OCI-LY7 (cell line): ENCODE data around the gene CLEC3B. TPM values are rescaled to one million over a fixed set of nuclear protein-coding genes. Genes with fewer than 3 reads are reported as not detected.

Experiments used
- BruUV-seq: library from RNA; stranded (reverse); fragments of 400-500 nt; replicated peaks from 2 replicates; lab custom pipeline; 2021; lab: Mats Ljungman, UMichigan
- CTCF ChIA-PET: fragments of 300-600 bp; sonication (Branson Sonifier 250); formaldehyde crosslinking; loops from one replicate; lab custom pipeline; 2022; ENCODE audit warnings: antibody characterized with exemption; ENCODE audit not compliant: unreplicated experiment; lab: Charles Lee
- POLR2A ChIA-PET: fragments of 300-600 bp; sonication (Branson Sonifier 250); formaldehyde crosslinking; loops from one replicate; lab custom pipeline; 2022; ENCODE audit warnings: antibody characterized with exemption; lab: Charles Lee
- DNase-seq: peaks from one replicate; pipeline ENCODE4 v3.0.0-alpha.2; 2015; ENCODE audit warnings: low spot score
- H2AFZ ChIP-seq: fragments of 200-600 bp; sonication (generic), shearing (Covaris generic); 2 replicates; pipeline ENCODE4 v1.6.1; 2014; ENCODE audit warnings: mild to moderate bottlenecking, antibody characterized with exemption, low read length, moderate library complexity
- H3K27ac ChIP-seq: fragments of 200-600 bp; sonication (generic); 2 replicates; pipeline ENCODE4 v1.5.1; 2014; ENCODE audit warnings: mixed run types, low read depth, mild to moderate bottlenecking, moderate library complexity, low read length, inconsistent platforms; ENCODE audit not compliant: poor library complexity, severe bottlenecking
- H3K36me3 ChIP-seq: fragments of 200-600 bp; sonication (generic); 2 replicates; pipeline ENCODE4 v1.6.1; 2014; ENCODE audit warnings: mild to moderate bottlenecking, antibody characterized with exemption, low read length, moderate library complexity, mixed read lengths; ENCODE audit not compliant: insufficient read depth
- H3K4me1 ChIP-seq: fragments of 200-600 bp; sonication (generic); 2 replicates; pipeline ENCODE4 v1.5.1; 2014; ENCODE audit warnings: mild to moderate bottlenecking, low read length; ENCODE audit not compliant: insufficient read depth, poor library complexity, severe bottlenecking
- H3K4me2 ChIP-seq: fragments of 200-600 bp; sonication (generic); 2 replicates; pipeline ENCODE4 v1.6.1; 2014; ENCODE audit warnings: mild to moderate bottlenecking, low read length
- H3K4me3 ChIP-seq: fragments of 200-600 bp; sonication (generic); 2 replicates; pipeline ENCODE4 v1.5.1; 2014; ENCODE audit warnings: mild to moderate bottlenecking, low read depth, low read length; ENCODE audit not compliant: poor library complexity, severe bottlenecking
- H3K79me2 ChIP-seq: fragments of 200-600 bp; sonication (generic); 2 replicates; pipeline ENCODE4 v1.6.1; 2016; ENCODE audit warnings: low read depth, mild to moderate bottlenecking, low read length, moderate library complexity, mixed read lengths; ENCODE audit not compliant: insufficient read depth
- H3K9me2 ChIP-seq: fragments of 200-600 bp; sonication (generic); 2 replicates; pipeline ENCODE4 v1.6.1; 2016; ENCODE audit warnings: mild to moderate bottlenecking, low read length, mixed read lengths; ENCODE audit not compliant: insufficient read depth
- H3K9me3 ChIP-seq: fragments of 200-600 bp; sonication (generic); 2 replicates; pipeline ENCODE4 v1.6.1; 2014; ENCODE audit warnings: mild to moderate bottlenecking, mixed run types, low read length, mixed read lengths
- H4K20me1 ChIP-seq: fragments of 200-600 bp; sonication (generic); 2 replicates; pipeline ENCODE4 v1.6.1; 2014; ENCODE audit warnings: mild to moderate bottlenecking, antibody characterized with exemption, low read length, moderate library complexity, mixed read lengths; ENCODE audit not compliant: insufficient read depth
- CTCF ChIP-seq: fragments of 200-600 bp; sonication (generic); conservative IDR thresholded peaks from 2 replicates; pipeline ENCODE4 v1.5.1; 2014; ENCODE audit warnings: mild to moderate bottlenecking, antibody characterized with exemption, low read length, moderate library complexity, mixed read lengths
- EZH2phosphoT487 ChIP-seq: fragments of 200-600 bp; sonication (generic); IDR thresholded peaks from 2 replicates; pipeline ENCODE4 v1.6.1; 2018; ENCODE audit warnings: low read depth, borderline replicate concordance, mild to moderate bottlenecking, mixed run types, antibody characterized with exemption, low read length, moderate library complexity, mixed read lengths
- intact Hi-C: fragments of 100-400 bp; cut with micrococcal nuclease; formaldehyde crosslinking; loops from one replicate; pipeline ENCODE4 v1.10.0; 2022; ENCODE audit not compliant: unreplicated experiment
- total RNA-seq, 2 experiments: library from RNA; depleted of rRNA in 1 of 2; stranded (reverse); fragments of >200 nt in 1 of 2; shearing (Covaris generic) in 1 of 2; gene quantifications; 2 replicates each; pipeline ENCODE4 v1.2.3, GENCODE V29; 2014 to 2022

CLEC3B gene
- total RNA-seq, 2 experiments from 2014 or later: 1.3 TPM; not detected in 1

GRCh38 chr3:45016916-45017315 is 9.2 kb upstream of the CLEC3B start:
- Histone ChIP-seq H3K4me2 (no peak overlapping the region), H3K9me3 (no peaks in the 10 kb centered on the region), H2AFZ (no peak overlapping the region), H3K79me2 (no peaks in the 10 kb centered on the region), H3K27ac (no peak overlapping the region), H3K4me3 (no peak overlapping the region), H3K36me3 (peaks cover 35% of the 10 kb centered on the region), H4K20me1 (no peaks in the 10 kb centered on the region), H3K4me1 (peaks cover 4% of the 10 kb centered on the region), H3K9me2 (no peaks in the 10 kb centered on the region)
- no TSS peak for BruUV-seq
- ChIA-PET CTCF (interaction anchor here (1.5 kb wide), 1 partner anchor 25 kb away, joined by 5 read pairs; no protein-coding TSS in a partner anchor), POLR2A (interaction anchor here (0.7 kb wide), 1 partner anchor 8 kb away, joined by 3 read pairs; no protein-coding TSS in a partner anchor)
- DNase-seq: no peak
- TF ChIP-seq EZH2phosphoT487 (no peak), CTCF (no peak)
- intact Hi-C loops: no loop called here

GRCh38 chr3:45017821-45018220 is 8.3 kb upstream of the CLEC3B start:
- BruUV-seq: no TSS peak
- no peak for TF ChIP-seq EZH2phosphoT487
- no peak for TF ChIP-seq CTCF

GRCh38 chr3:45020534-45020933 is 5.6 kb upstream of the CLEC3B start:
- no peak for DNase-seq
- Histone ChIP-seq H3K36me3 (peaks cover 3% of the 10 kb centered on the region; the same call in 1 of the 2 replicates), H3K79me2 (no peaks in the 10 kb centered on the region), H3K4me3 (no peak overlapping the region), H3K4me1 (no peaks in the 10 kb centered on the region), H3K4me2 (no peak overlapping the region), H3K9me2 (no peaks in the 10 kb centered on the region), H3K27ac (no peak overlapping the region), H4K20me1 (no peaks in the 10 kb centered on the region), H3K9me3 (no peaks in the 10 kb centered on the region), H2AFZ (no peak overlapping the region)
- BruUV-seq: no TSS peak
- intact Hi-C loops: no loop called here
- ChIA-PET CTCF (interaction anchor here (0.6 kb wide), 1 partner anchor 509 kb away, joined by 3 read pairs; no protein-coding TSS in a partner anchor), POLR2A (interaction anchor here (1.1 kb wide), 1 partner anchor 9 kb away, joined by 3 read pairs; no protein-coding TSS in a partner anchor)
- TF ChIP-seq CTCF: no peak
- TF ChIP-seq EZH2phosphoT487: no peak

More at GRCh38 chr3:45017821-45018220, 8.3 kb upstream of the CLEC3B start:
- no peaks in the 10 kb centered on the region for H3K9me3 ChIP-seq
- no peak overlapping the region for H3K4me3 ChIP-seq
- no peaks in the 10 kb centered on the region for H3K9me2 ChIP-seq
- H3K36me3 ChIP-seq: peaks cover 26% of the 10 kb centered on the region
- ChIA-PET POLR2A (interaction anchor here (0.7 kb wide), 1 partner anchor 9 kb away, joined by 3 read pairs; no protein-coding TSS in a partner anchor), CTCF (interaction anchor here (1.5 kb wide), 1 partner anchor 24 kb away, joined by 5 read pairs; no protein-coding TSS in a partner anchor)
- no peak for DNase-seq
- no peaks in the 10 kb centered on the region for H3K4me1 ChIP-seq
- no peaks in the 10 kb centered on the region for H3K79me2 ChIP-seq
- H3K4me2 ChIP-seq: no peak overlapping the region
- H2AFZ ChIP-seq: no peak overlapping the region
- intact Hi-C loops: no loop called here
- no peaks in the 10 kb centered on the region for H4K20me1 ChIP-seq
- no peak overlapping the region for H3K27ac ChIP-seq
